Measurements from ENCODE around the gene TUB. TPM values are rescaled to one million over a fixed set of nuclear protein-coding genes. Genes with fewer than 3 reads are reported as not detected.

TUB gene
- total and polyA plus RNA-seq, 2 donors from 2014 or later: 5.9 to 6.8 TPM

- DNase-seq (no peak), FAIRE-seq (no peak)
- Histone ChIP-seq H3K27me3 (ENCODE audit: control insufficient read depth, insufficient read depth, low read length) (no peaks in the 10 kb centered on the region), H3K9me3 (ENCODE audit: control insufficient read depth in 2 of 3, insufficient read depth in 1 of 3, low read length in 3 of 3) (no peaks in the 10 kb centered on the region), H3K4me3 (ENCODE audit: low read length in 3 of 3) (no peak overlapping the region), H3K4me1 (ENCODE audit: control insufficient read depth in 2 of 3, insufficient read depth in 2 of 3, low read depth in 1 of 3, low read length in 3 of 3) (peaks cover 0 to 46% (median 34%) of the 10 kb centered on the region in 3 donors), H3K9ac (ENCODE audit: low read length in 3 of 3) (no peak overlapping the region), H3K36me3 (ENCODE audit: control insufficient read depth in 2 of 3, insufficient read depth in 3 of 3, low read length in 3 of 3) (no peaks in the 10 kb centered on the region), H3K27ac (ENCODE audit: low read depth in 2 of 2, low read length in 2 of 2) (no peak overlapping the region)
- intact Hi-C loops (cut with DNase I): no loop called here
- TF ChIP-seq, protein P1, sequence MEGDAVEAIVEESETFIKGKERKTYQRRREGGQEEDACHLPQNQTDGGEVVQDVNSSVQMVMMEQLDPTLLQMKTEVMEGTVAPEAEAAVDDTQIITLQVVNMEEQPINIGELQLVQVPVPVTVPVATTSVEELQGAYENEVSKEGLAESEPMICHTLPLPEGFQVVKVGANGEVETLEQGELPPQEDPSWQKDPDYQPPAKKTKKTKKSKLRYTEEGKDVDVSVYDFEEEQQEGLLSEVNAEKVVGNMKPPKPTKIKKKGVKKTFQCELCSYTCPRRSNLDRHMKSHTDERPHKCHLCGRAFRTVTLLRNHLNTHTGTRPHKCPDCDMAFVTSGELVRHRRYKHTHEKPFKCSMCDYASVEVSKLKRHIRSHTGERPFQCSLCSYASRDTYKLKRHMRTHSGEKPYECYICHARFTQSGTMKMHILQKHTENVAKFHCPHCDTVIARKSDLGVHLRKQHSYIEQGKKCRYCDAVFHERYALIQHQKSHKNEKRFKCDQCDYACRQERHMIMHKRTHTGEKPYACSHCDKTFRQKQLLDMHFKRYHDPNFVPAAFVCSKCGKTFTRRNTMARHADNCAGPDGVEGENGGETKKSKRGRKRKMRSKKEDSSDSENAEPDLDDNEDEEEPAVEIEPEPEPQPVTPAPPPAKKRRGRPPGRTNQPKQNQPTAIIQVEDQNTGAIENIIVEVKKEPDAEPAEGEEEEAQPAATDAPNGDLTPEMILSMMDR (IDR thresholded peaks at IDR 0.05; ENCODE audit: borderline replicate concordance, extremely low read depth, insufficient read depth): no peak
These were observed 16.0 kb upstream of the TUB start for GRCh38 chr11:8065031-8065430.

GRCh38 chr11:8066036-8066910, 14.7 kb upstream of the TUB start:
- Histone ChIP-seq H3K4me1 (ENCODE audit: control insufficient read depth in 2 of 3, insufficient read depth in 2 of 3, low read depth in 1 of 3, low read length in 3 of 3) (peaks cover 0 to 42% (median 30%) of the 10 kb centered on the region in 3 donors), H3K27me3 (ENCODE audit: control insufficient read depth, insufficient read depth, low read length) (no peaks in the 10 kb centered on the region), H3K36me3 (ENCODE audit: control insufficient read depth in 2 of 3, insufficient read depth in 3 of 3, low read length in 3 of 3) (no peaks in the 10 kb centered on the region), H3K27ac (ENCODE audit: low read depth in 2 of 2, low read length in 2 of 2) (peak overlapping the region in 1 of 2 donors; percentile 29), H3K9ac (ENCODE audit: low read length in 3 of 3) (no peak overlapping the region), H3K4me3 (ENCODE audit: low read length in 3 of 3) (no peak overlapping the region), H3K9me3 (ENCODE audit: control insufficient read depth in 2 of 3, insufficient read depth in 1 of 3, low read length in 3 of 3) (no peaks in the 10 kb centered on the region)
- TF ChIP-seq, protein P1 (IDR thresholded peaks at IDR 0.05; ENCODE audit: borderline replicate concordance, extremely low read depth, insufficient read depth): no peak
- FAIRE-seq: no peak
- no peak for DNase-seq
- intact Hi-C loops (cut with DNase I): no loop called here

DNA sequence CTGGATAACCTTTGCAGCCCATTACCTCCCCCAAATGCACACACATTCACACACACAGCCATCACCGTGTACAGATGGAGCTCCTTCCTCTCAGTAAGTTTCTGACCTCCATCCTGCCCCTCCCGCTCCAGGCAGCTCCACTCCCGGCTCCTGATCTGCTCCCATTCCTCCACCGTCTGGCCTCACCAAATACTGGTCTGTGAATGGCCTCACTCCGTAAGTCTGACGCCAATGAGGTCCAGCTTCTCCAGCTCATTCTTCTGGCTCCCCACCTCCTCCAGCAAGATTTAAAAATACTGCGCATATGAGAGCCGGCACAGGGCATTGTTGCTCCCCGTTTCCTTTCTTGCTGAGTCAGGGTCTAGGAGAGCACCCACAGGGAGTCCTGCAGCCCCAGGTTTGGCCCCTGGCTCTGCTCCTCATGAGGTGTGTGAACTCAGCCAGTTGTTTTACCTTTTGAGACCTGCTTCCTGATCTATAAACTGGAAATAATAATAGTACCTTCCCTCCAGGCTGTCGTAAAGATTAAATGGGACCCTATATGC, 14.0 kb upstream of the TUB start:
- no peaks in the 10 kb centered on the region for H3K9me3 ChIP-seq (ENCODE audit: control insufficient read depth in 2 of 3, insufficient read depth in 1 of 3, low read length in 3 of 3)
- peaks cover 0 to 39% (median 30%) of the 10 kb centered on the region in 3 donors for H3K4me1 ChIP-seq (ENCODE audit: control insufficient read depth in 2 of 3, insufficient read depth in 2 of 3, low read depth in 1 of 3, low read length in 3 of 3)
- no peaks in the 10 kb centered on the region for H3K27me3 ChIP-seq (ENCODE audit: control insufficient read depth, insufficient read depth, low read length)
- H3K4me3 ChIP-seq (ENCODE audit: low read length in 3 of 3): no peak overlapping the region
- no peak overlapping the region for H3K27ac ChIP-seq (ENCODE audit: low read depth in 2 of 2, low read length in 2 of 2)
- intact Hi-C loops (cut with DNase I): no loop called here
- no peaks in the 10 kb centered on the region for H3K36me3 ChIP-seq (ENCODE audit: control insufficient read depth in 2 of 3, insufficient read depth in 3 of 3, low read length in 3 of 3)
- DNase-seq: no peak
- FAIRE-seq: no peak
- no peak overlapping the region for H3K9ac ChIP-seq (ENCODE audit: low read length in 3 of 3)
- TF ChIP-seq, protein P1 (IDR thresholded peaks at IDR 0.05; ENCODE audit: borderline replicate concordance, extremely low read depth, insufficient read depth): no peak

Measured in kidney (tissue), 14 donors.